HG02678 (cell line): Measurements from ENCODE around the gene CAP2.

Experiments used
- ATAC-seq: cut with Tn5 transposase; IDR thresholded peaks from one replicate; pipeline ENCODE4 v1.9.1; 2021; ENCODE audit warnings: mild to moderate bottlenecking, moderate library complexity; ENCODE audit not compliant: unreplicated experiment

The CAP2 gene

GRCh38 chr6:17473554-17473953 lies 80.2 kb downstream of the CAP2 start:
- no peak for ATAC-seq

GRCh38 chr6:17474289-17474688 lies 80.9 kb downstream of the CAP2 start:
- no peak for ATAC-seq

- ATAC-seq = no peak
Observed at GRCh38 chr6:17475606-17476244, 82.3 kb downstream of the CAP2 start.

GRCh38 chr6:17476511-17476910 lies 83.1 kb downstream of the CAP2 start:
- ATAC-seq = no peak

GRCh38 chr6:17477356-17477755 lies 84.0 kb downstream of the CAP2 start:
- no peak for ATAC-seq

- ATAC-seq = no peak
Observed at GRCh38 chr6:17478223-17478907, 85.0 kb downstream of the CAP2 start.

- ATAC-seq = no peak
Observed at GRCh38 chr6:17478946-17479345, 85.6 kb downstream of the CAP2 start.

GRCh38 chr6:17480476-17480875 lies 87.1 kb downstream of the CAP2 start:
- ATAC-seq = no peak

GRCh38 chr6:17482711-17483110 lies 89.3 kb downstream of the CAP2 start:
- no peak for ATAC-seq

- no peak for ATAC-seq
Observed at GRCh38 chr6:17483391-17484016, 90.1 kb downstream of the CAP2 start.

- ATAC-seq = no peak
Observed at GRCh38 chr6:17484201-17484849, 90.9 kb downstream of the CAP2 start.

GRCh38 chr6:17485181-17485580 lies 91.8 kb downstream of the CAP2 start:
- no peak for ATAC-seq

GRCh38 chr6:17485946-17486345 lies 92.6 kb downstream of the CAP2 start:
- ATAC-seq = no peak

- no peak for ATAC-seq
Observed at GRCh38 chr6:17486680-17487079, 93.3 kb downstream of the CAP2 start.

- ATAC-seq = no peak
Observed at GRCh38 chr6:17490724-17491123, 97.3 kb downstream of the CAP2 start.

GRCh38 chr6:17491416-17492142 lies 98.2 kb downstream of the CAP2 start:
- ATAC-seq = no peak

GRCh38 chr6:17492350-17492749 lies 99.0 kb downstream of the CAP2 start:
- no peak for ATAC-seq

GRCh38 chr6:17493286-17493685 lies 99.9 kb downstream of the CAP2 start:
- no peak for ATAC-seq

GRCh38 chr6:17494177-17494576 lies 100.8 kb downstream of the CAP2 start:
- ATAC-seq = no peak

- ATAC-seq = no peak
Observed at GRCh38 chr6:17494919-17495318, 101.5 kb downstream of the CAP2 start.

- ATAC-seq = no peak
Observed at GRCh38 chr6:17497535-17498095, 104.2 kb downstream of the CAP2 start.
